LNCAP (cell line): ENCODE measurements around the gene KLC4.

ENCODE experiments used
- CTCF ChIP-seq: fragments of 450-650 bp; IDR thresholded peaks from 2 replicates; pipeline ENCODE4 v1.5.1; 2017; ENCODE audit warnings: mild to moderate bottlenecking

Gene KLC4

GRCh38 chr6:43091436-43091991, 32.1 kb downstream of the KLC4 start:
- TF ChIP-seq CTCF: no peak

- TF ChIP-seq CTCF: no peak
These were observed 33.2 kb downstream of the KLC4 start for GRCh38 chr6:43092635-43093034.

- TF ChIP-seq CTCF: no peak
These were observed 34.2 kb downstream of the KLC4 start for GRCh38 chr6:43093436-43094289.

- no peak for TF ChIP-seq CTCF
These were observed 36.5 kb downstream of the KLC4 start for GRCh38 chr6:43095939-43096338.

GRCh38 chr6:43096451-43097097, 37.1 kb downstream of the KLC4 start:
- no peak for TF ChIP-seq CTCF

- TF ChIP-seq CTCF: no peak
These were observed 37.7 kb downstream of the KLC4 start for GRCh38 chr6:43097098-43097489.

GRCh38 chr6:43097502-43097901, 38.1 kb downstream of the KLC4 start:
- no peak for TF ChIP-seq CTCF
